Tibial nerve (tissue), 4 donors: ENCODE results near the gene LRRTM3. TPM values are rescaled to one million over a fixed set of nuclear protein-coding genes. Genes with fewer than 3 reads are reported as not detected.

ENCODE experiments used
- DNase-seq, 2 donors: peaks; one replicate each; pipeline ENCODE4 v3.0.0-alpha.2; 2019; ENCODE audit warnings: low spot score in 2 of 2
- H3K27ac ChIP-seq, 4 donors: fragments of 200-600 bp; sonication (generic) in 3 of 4; one replicate each; pipeline ENCODE4 v1.5.1; 2017 to 2019; ENCODE audit warnings: mild to moderate bottlenecking in 1 of 4
- H3K27me3 ChIP-seq, 2 donors: fragments of 200-600 bp; sonication (generic) in 1 of 2; one replicate each; pipeline versions ENCODE4 v1.5.1 to v1.6.0; 2017 to 2019
- H3K36me3 ChIP-seq, 3 donors: fragments of 200-600 bp; sonication (generic); one replicate each; pipeline ENCODE4 v1.5.1; 2018 to 2019
- H3K4me1 ChIP-seq, 4 donors: fragments of 200-600 bp; sonication (generic) in 3 of 4; one replicate each; pipeline ENCODE4 v1.5.1; 2017 to 2019
- H3K4me3 ChIP-seq, 4 donors: fragments of 200-600 bp; sonication (generic) in 3 of 4; one replicate each; pipeline ENCODE4 v1.5.1; 2017 to 2019; ENCODE audit warnings: mild to moderate bottlenecking in 1 of 4, moderate library complexity in 1 of 4
- H3K9me3 ChIP-seq, 4 donors: fragments of 200-600 bp; sonication (generic) in 3 of 4; one replicate each; pipeline ENCODE4 v1.5.1; 2017 to 2019
- EP300 ChIP-seq, 2 donors: sonication (generic); formaldehyde crosslinking; IDR thresholded peaks; one replicate each; pipeline ENCODE4 v1.6.1; 2017; ENCODE audit warnings: antibody characterized with exemption in 2 of 2, mild to moderate bottlenecking in 1 of 2
- POLR2A ChIP-seq, 2 donors: fragments of 450-650 bp; IDR thresholded peaks; one replicate each; pipeline ENCODE4 v1.6.1; 2017; ENCODE audit warnings: antibody characterized with exemption in 2 of 2, mild to moderate bottlenecking in 2 of 2, moderate library complexity in 2 of 2
- WGBS, 2 donors: methylation state at CpG; one replicate each; pipeline ENCODE4 v1.1.5; 2018; 5-methylcytosine and 5-hydroxymethylcytosine counted together
- total RNA-seq, 4 donors: library from RNA; depleted of rRNA; stranded (reverse); fragments of >200 nt; gene quantifications; one replicate each; pipeline ENCODE4 v1.1.0, GENCODE V29; 2016
- TF ChIP-seq, protein P1 (sequence below), 5 experiments: fragments of 200-600 bp in 3 of 5; fragments of 450-650 bp in 2 of 5; sonication (generic) in 3 of 5; IDR thresholded peaks; one replicate each; pipeline ENCODE4 v1.5.1; 2016 to 2019; ENCODE audit warnings: antibody characterized with exemption in 5 of 5, mild to moderate bottlenecking in 3 of 5, moderate library complexity in 2 of 5

LRRTM3 gene
- total RNA-seq, 4 donors from 2014 or later, result 0.42 TPM; not detected in 3

DNA sequence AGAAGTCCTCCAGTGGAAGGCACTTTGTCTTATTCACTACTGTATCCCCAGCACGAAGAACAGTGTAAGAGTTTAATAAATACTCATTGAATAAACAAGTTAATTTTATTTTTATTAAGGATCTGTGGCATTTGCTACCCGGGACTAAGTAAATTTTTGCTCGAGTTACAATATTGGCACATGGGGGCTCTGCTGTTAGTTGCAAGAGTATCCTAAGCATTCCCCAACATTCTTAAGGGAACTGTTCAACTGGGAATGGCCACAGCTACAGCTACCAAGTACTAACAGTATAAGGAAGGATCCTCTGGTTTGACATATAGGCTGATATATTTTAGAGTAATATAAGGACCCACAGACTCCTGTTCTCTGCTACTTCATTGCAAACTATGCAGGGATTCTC, 8.7 kb upstream of the LRRTM3 start:
- Histone ChIP-seq H3K36me3 (no peaks in the 10 kb centered on the region), H3K27me3 (no peaks in the 10 kb centered on the region), H3K4me1 (no peaks in the 10 kb centered on the region), H3K27ac (no peak overlapping the region), H3K9me3 (no peaks in the 10 kb centered on the region), H3K4me3 (no peak overlapping the region)
- 34 to 62% methylated on average over 3 of the region's 3 CpGs for WGBS, 2 donors
- TF ChIP-seq POLR2A (IDR thresholded peaks at IDR 0.05) (no peak), EP300 (IDR thresholded peaks at IDR 0.05) (no peak)
- TF ChIP-seq, protein P1, sequence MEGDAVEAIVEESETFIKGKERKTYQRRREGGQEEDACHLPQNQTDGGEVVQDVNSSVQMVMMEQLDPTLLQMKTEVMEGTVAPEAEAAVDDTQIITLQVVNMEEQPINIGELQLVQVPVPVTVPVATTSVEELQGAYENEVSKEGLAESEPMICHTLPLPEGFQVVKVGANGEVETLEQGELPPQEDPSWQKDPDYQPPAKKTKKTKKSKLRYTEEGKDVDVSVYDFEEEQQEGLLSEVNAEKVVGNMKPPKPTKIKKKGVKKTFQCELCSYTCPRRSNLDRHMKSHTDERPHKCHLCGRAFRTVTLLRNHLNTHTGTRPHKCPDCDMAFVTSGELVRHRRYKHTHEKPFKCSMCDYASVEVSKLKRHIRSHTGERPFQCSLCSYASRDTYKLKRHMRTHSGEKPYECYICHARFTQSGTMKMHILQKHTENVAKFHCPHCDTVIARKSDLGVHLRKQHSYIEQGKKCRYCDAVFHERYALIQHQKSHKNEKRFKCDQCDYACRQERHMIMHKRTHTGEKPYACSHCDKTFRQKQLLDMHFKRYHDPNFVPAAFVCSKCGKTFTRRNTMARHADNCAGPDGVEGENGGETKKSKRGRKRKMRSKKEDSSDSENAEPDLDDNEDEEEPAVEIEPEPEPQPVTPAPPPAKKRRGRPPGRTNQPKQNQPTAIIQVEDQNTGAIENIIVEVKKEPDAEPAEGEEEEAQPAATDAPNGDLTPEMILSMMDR (IDR thresholded peaks at IDR 0.05), result no peak
- DNase-seq, result no peak

DNA sequence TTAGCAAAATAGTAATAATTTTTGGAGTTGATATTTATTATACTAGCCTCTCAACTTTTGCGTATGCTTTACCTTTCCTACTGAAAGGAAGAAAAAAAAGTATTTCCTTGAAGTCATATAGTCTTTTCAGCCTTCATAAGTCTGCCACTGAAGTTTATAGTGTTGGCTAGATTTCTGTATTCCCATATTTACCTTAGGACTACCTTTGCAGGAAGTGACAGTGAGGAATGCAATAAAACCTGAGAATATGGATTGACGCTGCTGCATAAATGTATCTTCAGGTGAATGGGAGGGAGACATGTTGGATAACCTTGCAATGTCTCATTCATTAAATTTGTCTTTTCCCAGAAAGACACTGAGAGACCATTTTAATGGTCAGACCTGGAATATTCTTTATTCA, 6.6 kb upstream of the LRRTM3 start:
- no peaks in the 10 kb centered on the region for H3K36me3 ChIP-seq
- 96% methylated on average over 2 of the region's 2 CpGs for WGBS, 2 donors

DNA sequence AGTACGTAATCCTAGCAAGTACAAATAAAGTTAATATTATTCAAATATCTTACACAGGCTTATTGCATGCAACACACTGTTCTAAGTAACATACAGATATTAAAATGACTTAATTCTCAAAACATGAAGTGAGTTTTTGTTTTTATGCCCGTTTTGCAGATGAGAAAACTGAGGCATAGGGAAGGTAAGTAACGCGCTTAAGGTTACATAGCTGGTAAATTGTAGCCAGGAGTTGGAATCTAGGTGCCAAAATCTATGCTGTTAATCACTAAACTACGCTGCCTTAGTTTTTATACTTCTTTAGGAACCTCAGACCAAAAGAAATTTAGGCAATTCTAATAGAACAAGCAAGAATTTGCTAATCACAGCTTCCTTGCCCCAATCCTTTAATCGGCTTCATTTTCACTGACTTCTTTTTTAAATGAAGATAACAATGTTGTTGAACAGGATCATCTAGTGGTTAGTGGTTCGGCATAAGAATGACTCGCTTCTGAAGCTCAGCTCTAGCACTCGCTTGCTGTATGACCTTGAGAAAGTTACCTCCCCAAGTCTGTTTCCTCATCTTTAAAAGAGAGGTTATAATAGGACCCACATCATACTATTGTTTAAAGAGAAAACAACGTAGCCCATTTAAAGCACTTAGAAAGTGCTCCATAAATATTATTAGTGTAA, 1.0 kb upstream of the LRRTM3 start:
- TF ChIP-seq POLR2A (IDR thresholded peaks at IDR 0.05), result no peak
- TF ChIP-seq, protein P1 (IDR thresholded peaks at IDR 0.05), result no peak
- no peak for DNase-seq
- Histone ChIP-seq H3K27ac (no peak overlapping the region), H3K4me1 (peaks cover 0 to 25% (median 0%) of the 10 kb centered on the region in 4 donors), H3K9me3 (no peaks in the 10 kb centered on the region), H3K36me3 (no peaks in the 10 kb centered on the region), H3K27me3 (peaks cover 0 to 28% of the 10 kb centered on the region in 2 donors), H3K4me3 (no peak overlapping the region)
- 72 to 75% methylated on average over 10 of the region's 10 CpGs for WGBS, 2 donors

More for the DNA sequence above, 6.6 kb upstream of the LRRTM3 start:
- no peak overlapping the region for H3K4me3 ChIP-seq
- H3K4me1 ChIP-seq, result no peaks in the 10 kb centered on the region
- no peak overlapping the region for H3K27ac ChIP-seq
- DNase-seq, result no peak
- H3K9me3 ChIP-seq, result no peaks in the 10 kb centered on the region
- TF ChIP-seq POLR2A (IDR thresholded peaks at IDR 0.05) (no peak), EP300 (IDR thresholded peaks at IDR 0.05) (no peak)
- TF ChIP-seq, protein P1 (IDR thresholded peaks at IDR 0.05), result no peak
- H3K27me3 ChIP-seq, result no peaks in the 10 kb centered on the region

DNA sequence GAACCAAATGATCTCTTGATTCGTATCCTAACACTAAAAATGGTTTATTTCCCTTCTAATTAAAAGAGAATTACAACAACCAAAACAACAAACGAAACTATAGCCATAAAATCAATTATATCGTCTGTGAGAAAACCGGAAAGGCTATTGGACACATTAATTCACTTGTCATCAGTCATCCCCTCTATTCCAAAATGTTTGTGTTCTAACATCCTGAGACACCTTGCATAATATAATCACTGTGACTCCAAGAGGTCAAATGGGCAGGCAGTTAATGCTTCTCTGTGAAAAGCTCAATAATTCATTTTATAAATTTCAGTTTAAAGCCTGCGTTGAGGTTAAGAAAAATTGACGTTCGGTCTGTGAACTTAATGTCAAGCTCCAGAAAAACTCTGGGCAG, 463 bp upstream of the LRRTM3 start:
- peaks cover 0 to 29% of the 10 kb centered on the region in 2 donors for H3K27me3 ChIP-seq
- 27 to 37% methylated on average over 7 of the region's 7 CpGs for WGBS, 2 donors
- peak overlapping the region in 1 of 4 donors; percentile 40 for H3K4me3 ChIP-seq
- H3K27ac ChIP-seq, result no peak overlapping the region
- no peaks in the 10 kb centered on the region for H3K36me3 ChIP-seq
- TF ChIP-seq, protein P1 (IDR thresholded peaks at IDR 0.05), result no peak
- TF ChIP-seq POLR2A (IDR thresholded peaks at IDR 0.05), result no peak
- no peak for TF ChIP-seq EP300 (IDR thresholded peaks at IDR 0.05)
- no peak for DNase-seq
- H3K4me1 ChIP-seq, result peaks cover 0 to 25% (median 0%) of the 10 kb centered on the region in 4 donors
- H3K9me3 ChIP-seq, result no peaks in the 10 kb centered on the region

DNA sequence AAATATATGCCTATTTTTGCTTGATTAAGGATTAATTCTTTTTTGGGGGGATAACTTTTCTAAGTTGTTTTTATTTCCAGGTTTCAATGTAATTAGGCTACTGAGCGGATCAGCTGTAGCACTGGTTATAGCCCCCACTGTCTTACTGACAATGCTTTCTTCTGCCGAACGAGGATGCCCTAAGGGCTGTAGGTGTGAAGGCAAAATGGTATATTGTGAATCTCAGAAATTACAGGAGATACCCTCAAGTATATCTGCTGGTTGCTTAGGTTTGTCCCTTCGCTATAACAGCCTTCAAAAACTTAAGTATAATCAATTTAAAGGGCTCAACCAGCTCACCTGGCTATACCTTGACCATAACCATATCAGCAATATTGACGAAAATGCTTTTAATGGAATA, 1.0 kb downstream of the LRRTM3 start:
- Histone ChIP-seq H3K27me3 (peaks cover 0 to 31% of the 10 kb centered on the region in 2 donors), H3K4me3 (no peak overlapping the region), H3K9me3 (no peaks in the 10 kb centered on the region), H3K36me3 (no peaks in the 10 kb centered on the region), H3K4me1 (peaks cover 0 to 25% (median 0%) of the 10 kb centered on the region in 4 donors), H3K27ac (no peak overlapping the region)
- TF ChIP-seq, protein P1 (IDR thresholded peaks at IDR 0.05), result no peak
- TF ChIP-seq EP300 (IDR thresholded peaks at IDR 0.05) (no peak), POLR2A (IDR thresholded peaks at IDR 0.05) (no peak)
- 79 to 80% methylated on average over 5 of the region's 5 CpGs for WGBS, 2 donors
- DNase-seq, result no peak
